HG03108 (cell line): ENCODE measurements around the gene LRRC26.
"Not testable (repeated sequence)": the region's sequence is repeated elsewhere in the genome, so short reads cannot be mapped to it uniquely, and the experiment has no call there.

Experiments
- ATAC-seq: cut with Tn5 transposase; IDR thresholded peaks from one replicate; pipeline ENCODE4 v1.9.1; 2021; ENCODE audit warnings: moderate library complexity; ENCODE audit not compliant: unreplicated experiment

Gene LRRC26

GRCh38 chr9:137121927-137122795 is 47.7 kb downstream of the LRRC26 start:
- not testable (repeated sequence) for ATAC-seq
